HG03469 (cell line): ENCODE results near the gene USP37.
A peak's percentile ranks its signal among the peaks of the same experiment; 100 is the strongest.

Experiments used
- ATAC-seq: cut with Tn5 transposase; IDR thresholded peaks from one replicate; pipeline ENCODE4 v1.9.1; 2021; ENCODE audit warnings: mild to moderate bottlenecking, moderate library complexity, moderate number of reproducible peaks; ENCODE audit not compliant: unreplicated experiment

The USP37 gene

GRCh38 chr2:218568190-218569037 lies at the start of gene USP37, which contains the start of gene CNOT9:
Gene USP37 (minus strand): TSS chr2:218568351. CDS start chr2:218558653, 9,698 bp downstream.
Gene CNOT9 (plus strand): TSS chr2:218568839. CDS start chr2:218568955, 116 bp downstream.
- peak; percentile 36 for ATAC-seq

DNA sequence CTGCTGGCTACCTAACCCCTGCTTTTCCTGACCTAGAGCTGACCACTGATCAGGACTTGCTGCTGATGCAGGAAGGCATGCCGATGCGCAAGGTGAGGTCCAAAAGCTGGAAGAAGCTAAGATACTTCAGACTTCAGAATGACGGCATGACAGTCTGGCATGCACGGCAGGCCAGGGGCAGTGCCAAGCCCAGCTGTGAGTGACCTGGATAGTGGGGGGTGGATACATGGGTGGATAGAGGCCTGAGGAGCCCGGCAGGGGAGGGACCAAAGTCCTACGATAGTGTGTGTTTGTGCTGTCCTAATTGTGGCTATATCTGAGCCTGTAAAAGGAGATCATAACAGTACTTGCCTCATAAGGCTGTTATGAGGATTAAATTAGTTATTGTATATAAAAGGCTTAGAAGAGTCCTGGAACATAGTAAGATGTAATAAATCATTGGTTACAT lies 47.7 kb upstream of the USP37 start:
- ATAC-seq: no peak

DNA sequence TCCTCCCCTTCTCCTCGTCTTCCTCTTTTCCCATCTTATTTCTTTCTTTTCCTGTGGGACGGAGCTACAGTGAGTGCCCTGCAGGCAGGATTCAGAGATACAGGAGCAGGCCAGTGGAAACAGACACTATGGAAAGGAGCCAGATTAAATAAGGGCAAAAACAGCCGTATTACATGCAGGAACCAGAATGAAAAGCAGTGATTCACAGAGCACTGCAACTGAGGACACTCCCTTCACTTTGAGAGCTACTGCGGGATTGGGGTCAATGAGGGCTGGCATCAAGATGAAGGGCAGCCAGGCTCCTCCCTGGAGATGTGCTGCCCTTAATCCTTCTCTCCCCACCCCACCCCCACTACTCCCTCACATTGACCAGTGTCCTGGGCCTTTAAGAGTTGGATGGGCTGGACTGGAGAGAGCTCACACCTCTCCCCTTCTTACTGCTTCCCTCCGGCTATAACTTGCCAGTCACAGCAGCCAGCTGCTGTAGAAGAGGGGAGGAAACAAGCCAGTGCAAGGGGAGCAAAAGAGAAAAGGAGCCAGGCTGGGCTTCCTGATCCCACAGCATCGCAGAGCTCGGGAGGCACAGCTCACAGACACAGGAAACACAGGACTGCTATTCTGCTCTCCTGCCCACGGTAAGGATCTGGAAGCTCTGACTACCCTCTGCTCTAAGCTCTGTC lies 39.4 kb upstream of the USP37 start, which contains the start of gene PLCD4:
TSS of gene PLCD4 (plus strand) at position 464 of the 680 bp plus-strand sequence. CDS start 7,841 bp downstream, outside the sequence.
- no peak for ATAC-seq

GRCh38 chr2:218605432-218605831 lies 37.3 kb upstream of the USP37 start:
- no peak for ATAC-seq

- ATAC-seq: no peak
Measured at GRCh38 chr2:218585541-218585940, 17.4 kb upstream of the USP37 start.

DNA sequence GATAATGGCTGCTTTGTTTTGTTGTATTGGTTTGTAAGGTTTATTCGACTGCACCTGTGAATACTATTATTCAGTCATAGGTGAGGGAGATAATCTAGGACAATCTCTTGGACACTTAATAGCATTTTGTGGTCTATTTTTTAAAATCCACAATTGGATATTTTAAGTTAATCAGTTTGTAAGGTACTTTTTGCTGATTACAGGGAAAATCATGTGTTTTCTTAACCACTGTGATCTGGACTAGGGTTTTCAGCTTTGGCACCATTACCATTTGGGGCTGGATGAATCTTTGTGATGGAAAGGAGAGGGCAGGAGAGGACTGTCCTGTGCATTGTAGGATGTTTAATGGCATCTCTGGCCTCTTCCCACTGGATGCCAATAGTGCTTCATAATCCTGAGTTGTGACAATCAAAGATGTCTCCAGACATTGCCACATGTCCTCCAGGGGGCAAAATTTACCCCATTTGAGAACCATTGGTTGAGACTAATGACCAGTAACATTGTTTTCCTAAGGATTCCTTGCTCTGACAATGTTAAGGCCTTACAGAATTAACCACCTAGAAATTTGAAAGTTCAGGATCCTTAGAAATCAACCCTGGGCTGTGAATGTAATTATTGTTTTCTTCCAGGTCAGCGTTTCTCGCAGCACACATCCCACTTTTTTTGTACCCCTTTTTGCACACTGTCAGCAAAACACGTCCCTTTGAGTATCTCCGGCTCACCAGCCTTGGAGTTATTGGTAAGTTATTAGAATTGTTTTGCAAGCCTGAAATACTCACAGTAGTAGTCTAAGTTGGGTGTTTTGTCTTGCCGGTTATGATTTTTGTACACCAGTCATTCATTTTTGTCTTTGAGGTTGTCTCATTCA lies 16.1 kb upstream of the USP37 start:
- ATAC-seq: no peak

- peak; percentile 58 for ATAC-seq
Measured at GRCh38 chr2:218582076-218582475, 13.9 kb upstream of the USP37 start.

GRCh38 chr2:218578272-218578877 lies 10.2 kb upstream of the USP37 start:
- no peak for ATAC-seq

GRCh38 chr2:218577482-218578220 lies 9.5 kb upstream of the USP37 start:
- no peak for ATAC-seq

DNA sequence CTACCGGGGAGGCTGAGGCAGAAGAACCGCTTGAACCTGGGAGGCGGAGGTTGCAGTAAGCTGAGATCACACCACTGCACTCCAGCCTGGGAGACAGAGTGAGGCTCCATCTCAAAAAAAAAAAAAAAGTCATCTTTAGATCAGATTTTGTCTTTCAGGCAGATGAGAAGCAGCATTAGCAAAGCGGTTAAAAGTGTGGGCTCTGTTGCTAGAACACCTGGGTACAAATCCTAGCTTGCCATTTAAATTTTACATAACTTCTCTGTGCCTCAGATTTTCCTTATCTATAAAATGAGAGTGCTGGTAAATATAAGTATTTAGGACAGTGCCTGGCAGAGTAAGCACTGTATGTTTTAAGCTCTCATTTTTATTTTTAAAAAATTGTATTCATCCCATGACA lies 8.7 kb upstream of the USP37 start:
- ATAC-seq: no peak

DNA sequence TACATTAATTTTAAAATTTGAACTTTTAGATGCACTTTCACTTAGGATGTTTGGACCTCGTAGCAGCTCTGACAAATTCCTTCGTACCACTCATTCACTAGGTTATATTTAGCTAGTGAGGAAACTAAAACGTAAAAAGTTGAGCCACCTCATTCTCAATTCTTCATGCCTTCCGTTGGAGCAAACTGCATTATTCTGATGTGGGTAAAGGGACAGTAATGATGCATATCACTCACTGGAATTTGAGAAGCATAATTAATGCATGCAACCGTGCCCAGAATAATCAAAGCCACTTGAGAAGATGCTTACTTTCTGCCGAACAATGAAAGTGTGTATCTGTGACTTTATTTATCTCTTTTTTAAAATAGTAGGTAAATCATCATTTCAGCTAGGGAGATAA lies 2.7 kb upstream of the USP37 start:
- no peak for ATAC-seq

DNA sequence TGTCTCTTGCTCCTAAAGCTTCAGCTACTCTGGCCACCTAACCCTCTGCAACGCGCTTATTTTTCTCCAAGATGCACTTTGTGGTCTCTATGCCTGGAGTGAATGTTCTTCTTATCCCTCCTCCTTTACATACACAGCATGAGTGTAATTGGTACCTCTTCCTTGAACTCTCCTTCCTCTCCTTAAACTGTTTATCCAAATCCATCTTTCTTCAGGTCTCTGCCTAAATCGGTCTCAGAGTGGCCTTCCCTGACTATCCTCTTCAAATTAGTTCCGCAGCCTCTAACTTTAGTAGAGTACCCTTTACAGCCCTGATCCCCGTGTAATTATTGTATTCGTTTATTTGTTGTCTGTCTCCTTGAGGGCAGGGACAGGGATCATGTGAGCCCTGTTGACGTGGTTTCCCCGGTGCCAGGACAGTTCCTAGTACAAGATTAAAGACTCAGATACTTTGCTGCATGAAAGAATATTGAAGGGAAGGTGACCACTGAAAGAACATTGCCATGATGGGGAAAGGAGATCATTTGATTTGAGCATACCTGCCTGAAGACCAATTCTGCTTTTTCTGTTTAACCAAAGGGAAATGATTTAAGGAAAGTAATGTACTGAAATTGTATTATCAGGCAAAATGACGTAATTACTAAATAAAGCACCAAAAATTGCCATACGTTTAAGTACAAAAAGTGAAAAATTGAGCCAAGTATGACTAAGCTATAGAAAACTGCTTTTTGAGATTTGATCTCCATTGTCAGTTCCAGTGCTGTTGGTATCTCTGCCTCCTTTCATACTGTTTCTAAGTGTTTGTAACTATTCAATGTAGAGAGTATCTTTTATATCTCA lies 1.7 kb upstream of the USP37 start:
- ATAC-seq: no peak

DNA sequence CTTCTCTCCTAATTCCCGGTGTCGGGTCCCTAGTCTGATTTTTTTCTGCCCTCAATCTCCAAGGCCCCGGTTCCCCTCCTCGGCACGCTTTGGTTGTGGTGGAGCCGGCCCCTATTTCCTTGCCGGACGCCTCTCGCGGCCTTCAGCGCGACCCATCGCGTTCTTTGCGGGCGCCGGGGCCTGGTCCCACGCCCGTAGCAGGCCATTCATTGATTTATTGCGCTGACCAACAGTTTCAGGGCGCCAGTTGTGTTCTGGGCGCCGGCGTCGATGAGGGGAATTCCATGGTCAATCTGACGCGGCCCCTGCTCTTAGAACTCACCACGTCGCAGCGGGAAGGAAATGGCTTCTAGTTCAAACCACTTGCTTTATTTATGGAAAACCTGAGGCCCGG lies 884 bp upstream of the USP37 start:
- ATAC-seq: no peak

- peak; percentile 21 for ATAC-seq
Measured at GRCh38 chr2:218567797-218568189, 358 bp downstream of the USP37 start.

DNA sequence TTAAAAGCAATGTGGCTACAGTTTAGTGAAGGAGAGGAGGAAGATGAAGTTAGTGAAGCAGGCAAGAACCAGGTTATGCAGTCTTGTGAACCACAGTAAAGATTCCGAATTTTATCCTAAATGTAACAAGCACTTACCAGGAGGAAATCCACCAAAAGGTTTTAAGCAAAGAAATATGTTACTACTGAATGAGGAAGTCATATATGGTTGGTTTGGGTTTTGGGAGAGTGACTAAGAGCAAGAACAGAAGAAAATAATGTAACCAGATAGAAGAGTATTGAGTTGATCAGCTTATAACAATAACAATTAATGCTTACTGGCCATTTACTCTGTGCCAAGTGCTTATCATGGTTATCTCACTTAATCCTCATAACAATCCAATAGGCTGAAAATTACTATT lies 1.9 kb downstream of the USP37 start:
- no peak for ATAC-seq

GRCh38 chr2:218564056-218564455 lies 4.1 kb downstream of the USP37 start:
- ATAC-seq: no peak

DNA sequence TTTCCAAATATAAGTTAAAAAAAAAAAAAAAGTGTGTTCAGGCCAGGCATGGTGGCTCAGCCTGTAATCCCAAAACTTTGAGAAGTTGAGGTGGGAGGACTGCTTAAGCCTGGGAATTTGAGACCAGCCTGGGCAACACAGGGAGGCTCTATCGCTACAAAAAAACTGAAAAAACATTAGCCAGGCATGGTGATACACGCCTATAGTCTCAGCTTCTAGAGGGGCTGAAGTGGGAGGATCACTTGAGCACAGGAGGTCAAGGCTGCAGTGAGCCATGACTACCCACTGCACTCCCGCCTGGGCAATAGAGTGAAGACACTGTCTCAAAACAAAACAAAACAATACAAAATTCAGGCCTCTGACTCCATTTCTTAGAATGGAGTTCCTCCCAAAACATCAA lies 9.2 kb downstream of the USP37 start:
- no peak for ATAC-seq

- no peak for ATAC-seq
Measured at GRCh38 chr2:218557941-218558340, 10.2 kb downstream of the USP37 start.

GRCh38 chr2:218555527-218555926 lies 12.6 kb downstream of the USP37 start:
- ATAC-seq: no peak
